DOHH2 (cell line): Measurements from ENCODE around the gene CCNG2.
A peak's percentile ranks its signal among the peaks of the same experiment; 100 is the strongest.

Source experiments
- H3F3A ChIP-seq: fragments of 200-600 bp; sonication (generic), shearing (Covaris generic); 2 replicates; pipeline ENCODE4 v1.6.0; 2016; ENCODE audit warnings: antibody characterized with exemption, mild to moderate bottlenecking; ENCODE audit not compliant: control insufficient read depth, insufficient read depth
- H3K27ac ChIP-seq: fragments of 200-600 bp; sonication (generic); 2 replicates; pipeline ENCODE4 v1.5.1; 2014; ENCODE audit warnings: low read depth, mild to moderate bottlenecking, low read length, moderate library complexity
- H3K27me3 ChIP-seq: fragments of 200-600 bp; sonication (generic); 2 replicates; pipeline ENCODE4 v1.6.1; 2014; ENCODE audit warnings: mild to moderate bottlenecking, low read length, mixed read lengths; ENCODE audit not compliant: control insufficient read depth
- H3K36me3 ChIP-seq: fragments of 200-600 bp; sonication (generic); 2 replicates; pipeline ENCODE4 v1.6.1; 2014; ENCODE audit warnings: mild to moderate bottlenecking, low read length, moderate library complexity, mixed read lengths; ENCODE audit not compliant: control insufficient read depth
- H3K4me1 ChIP-seq: fragments of 200-600 bp; sonication (generic); 2 replicates; pipeline ENCODE4 v1.6.1; 2014; ENCODE audit warnings: mild to moderate bottlenecking, low read length, mixed read lengths; ENCODE audit not compliant: control insufficient read depth
- H3K4me2 ChIP-seq: fragments of 200-600 bp; sonication (generic); 2 replicates; pipeline ENCODE4 v1.6.0; 2014; ENCODE audit warnings: mild to moderate bottlenecking, low read length, moderate library complexity
- H3K4me3 ChIP-seq: fragments of 200-600 bp; sonication (generic); 2 replicates; pipeline ENCODE4 v1.5.1; 2014; ENCODE audit warnings: mild to moderate bottlenecking, low read length, mixed read lengths
- H3K79me2 ChIP-seq: fragments of 200-600 bp; sonication (generic); 2 replicates; pipeline ENCODE4 v1.6.1; 2014; ENCODE audit warnings: mild to moderate bottlenecking, low read length, mixed read lengths; ENCODE audit not compliant: control insufficient read depth
- H3K9me2 ChIP-seq: fragments of 200-600 bp; sonication (generic); replicated peaks from 2 replicates; pipeline ENCODE4 v1.6.1; 2014; ENCODE audit warnings: mild to moderate bottlenecking, low read length, mixed read lengths; ENCODE audit not compliant: control insufficient read depth
- H3K9me3 ChIP-seq: fragments of 200-600 bp; sonication (generic); 2 replicates; pipeline ENCODE4 v1.6.1; 2014; ENCODE audit warnings: antibody characterized with exemption, low read length, mixed read lengths; ENCODE audit not compliant: control insufficient read depth, insufficient read depth
- H4K20me1 ChIP-seq: fragments of 200-600 bp; sonication (generic); 2 replicates; pipeline ENCODE4 v1.6.0; 2014; ENCODE audit warnings: low read depth, mild to moderate bottlenecking, antibody characterized with exemption, low read length, moderate library complexity; ENCODE audit not compliant: control insufficient read depth, insufficient read depth
- CTCF ChIP-seq: fragments of 200-600 bp; sonication (generic); IDR thresholded peaks from one replicate; pipeline ENCODE4 v1.5.1; 2014; ENCODE audit warnings: antibody characterized with exemption, mild to moderate bottlenecking, low read depth, low read length; ENCODE audit not compliant: poor library complexity, severe bottlenecking
- EZH2phosphoT487 ChIP-seq: fragments of 200-600 bp; sonication (generic); IDR thresholded peaks from 2 replicates; pipeline ENCODE4 v1.6.1; 2017; ENCODE audit warnings: borderline replicate concordance, mild to moderate bottlenecking, antibody characterized with exemption, low read length, moderate library complexity, mixed read lengths

Gene CCNG2

GRCh38 chr4:77151241-77151640 is 5.8 kb upstream of the CCNG2 start:
- peaks cover 79% of the 10 kb centered on the region for H3K4me1 ChIP-seq
- H4K20me1 ChIP-seq = no peaks in the 10 kb centered on the region
- peak overlapping the region; percentile 100 for H3K27ac ChIP-seq
- peaks cover 43% of the 10 kb centered on the region for H3F3A ChIP-seq
- no peaks in the 10 kb centered on the region for H3K79me2 ChIP-seq
- H3K9me2 ChIP-seq = no peaks in the 10 kb centered on the region
- H3K27me3 ChIP-seq = no peaks in the 10 kb centered on the region
- TF ChIP-seq EZH2phosphoT487 (no peak), CTCF (no peak)
- H3K4me2 ChIP-seq = peak overlapping the region; percentile 97
- H3K9me3 ChIP-seq = no peaks in the 10 kb centered on the region
- H3K4me3 ChIP-seq = no peak overlapping the region
- H3K36me3 ChIP-seq = peaks cover 7% of the 10 kb centered on the region; the same call in 1 of the 2 replicates

GRCh38 chr4:77152421-77152820 is 4.6 kb upstream of the CCNG2 start:
- no peak for TF ChIP-seq CTCF
- no peak for TF ChIP-seq EZH2phosphoT487
- H3K4me1 ChIP-seq = peaks cover 69% of the 10 kb centered on the region
- H3K9me3 ChIP-seq = no peaks in the 10 kb centered on the region
- H3K9me2 ChIP-seq = no peaks in the 10 kb centered on the region
- H4K20me1 ChIP-seq = no peaks in the 10 kb centered on the region
- peak overlapping the region; percentile 92 for H3K4me3 ChIP-seq
- H3F3A ChIP-seq = peaks cover 44% of the 10 kb centered on the region
- peaks cover 4% of the 10 kb centered on the region for H3K79me2 ChIP-seq
- H3K36me3 ChIP-seq = peaks cover 3% of the 10 kb centered on the region
- H3K27me3 ChIP-seq = no peaks in the 10 kb centered on the region
- H3K27ac ChIP-seq = peak overlapping the region; percentile 100
- peak overlapping the region; percentile 97 for H3K4me2 ChIP-seq

- H3K4me1 ChIP-seq = peaks cover 63% of the 10 kb centered on the region
- no peaks in the 10 kb centered on the region for H3K9me2 ChIP-seq
- H4K20me1 ChIP-seq = no peaks in the 10 kb centered on the region
- peak overlapping the region; percentile 92 for H3K4me3 ChIP-seq
- H3F3A ChIP-seq = peaks cover 44% of the 10 kb centered on the region
- peak overlapping the region; percentile 97 for H3K4me2 ChIP-seq
- H3K27ac ChIP-seq = peak overlapping the region; percentile 100
- H3K79me2 ChIP-seq = peaks cover 10% of the 10 kb centered on the region
- H3K27me3 ChIP-seq = no peaks in the 10 kb centered on the region
- peaks cover 7% of the 10 kb centered on the region for H3K36me3 ChIP-seq
- TF ChIP-seq EZH2phosphoT487 (no peak), CTCF (no peak)
- no peaks in the 10 kb centered on the region for H3K9me3 ChIP-seq
Measured at GRCh38 chr4:77153006-77153405, 4.0 kb upstream of the CCNG2 start.

GRCh38 chr4:77154065-77154464 is 2.9 kb upstream of the CCNG2 start:
- no peak for TF ChIP-seq CTCF
- no peak for TF ChIP-seq EZH2phosphoT487
- H3K9me2 ChIP-seq = no peaks in the 10 kb centered on the region
- H3K79me2 ChIP-seq = peaks cover 21% of the 10 kb centered on the region
- peaks cover 44% of the 10 kb centered on the region for H3F3A ChIP-seq
- no peaks in the 10 kb centered on the region for H3K27me3 ChIP-seq
- no peaks in the 10 kb centered on the region for H3K9me3 ChIP-seq
- H3K4me3 ChIP-seq = peak overlapping the region; percentile 92
- peaks cover 17% of the 10 kb centered on the region for H3K36me3 ChIP-seq
- H3K4me1 ChIP-seq = peaks cover 71% of the 10 kb centered on the region
- H3K27ac ChIP-seq = peak overlapping the region; percentile 100
- H4K20me1 ChIP-seq = peaks cover 10% of the 10 kb centered on the region
- peak overlapping the region; percentile 97 for H3K4me2 ChIP-seq
